Endothelial cell of coronary artery (primary cell): Measurements from ENCODE around the gene ZSCAN21. TPM values are rescaled to one million over a fixed set of nuclear protein-coding genes. Genes with fewer than 3 reads are reported as not detected.

Source experiments
- total RNA-seq: library from RNA; depleted of rRNA; stranded (reverse); fragments of >200 nt; gene quantifications from 2 replicates; pipeline ENCODE4 v1.2.3, GENCODE V29; 2014

Gene ZSCAN21
- total RNA-seq: 6.8 and 7.3 TPM in 2 replicates

DNA sequence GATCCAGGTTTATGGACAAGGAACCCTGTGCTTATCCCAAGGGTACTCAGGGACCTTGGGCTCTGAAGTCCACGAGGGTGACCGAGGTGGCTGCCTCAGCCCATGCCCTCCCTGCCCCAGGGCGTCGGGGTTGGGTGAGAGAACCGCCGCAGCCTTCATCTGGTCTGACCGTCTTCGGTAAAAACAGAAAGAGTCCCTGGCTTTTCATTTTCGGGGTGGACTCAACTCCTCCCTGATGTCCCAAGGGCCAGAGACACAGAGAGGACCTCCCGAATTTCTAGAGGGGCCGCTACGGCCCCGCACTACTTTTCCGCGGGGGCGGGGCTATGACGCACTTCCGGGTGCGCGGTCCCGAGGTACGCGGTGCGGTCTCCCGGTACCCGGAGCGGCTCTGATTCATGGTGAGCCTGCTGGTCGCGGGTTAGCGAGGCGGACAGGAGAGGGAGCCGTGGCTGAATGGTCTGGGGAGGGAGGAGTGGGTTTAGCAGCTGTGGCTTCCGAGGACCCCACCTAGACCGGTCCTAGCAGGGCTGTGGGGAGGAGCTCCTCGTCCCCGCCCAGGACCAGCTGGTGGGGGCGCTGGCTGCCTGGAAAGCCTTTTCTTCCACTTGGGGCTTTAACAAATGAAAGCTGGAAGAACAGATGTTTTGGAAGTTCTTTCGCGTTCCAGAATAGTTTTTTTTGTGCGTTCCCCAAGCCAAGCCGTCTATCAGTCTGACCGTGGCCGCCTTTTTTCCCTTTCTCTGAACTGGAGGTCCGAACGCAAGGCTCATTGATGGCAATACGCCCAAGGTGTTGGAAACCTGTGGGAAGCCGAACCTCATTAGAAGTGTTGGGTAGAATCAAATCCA is at the start of gene ZSCAN21:
ZSCAN21 (plus strand) TSS at position 334 of the 851 bp plus-strand sequence. CDS start 7,233 bp downstream, outside the sequence.

DNA sequence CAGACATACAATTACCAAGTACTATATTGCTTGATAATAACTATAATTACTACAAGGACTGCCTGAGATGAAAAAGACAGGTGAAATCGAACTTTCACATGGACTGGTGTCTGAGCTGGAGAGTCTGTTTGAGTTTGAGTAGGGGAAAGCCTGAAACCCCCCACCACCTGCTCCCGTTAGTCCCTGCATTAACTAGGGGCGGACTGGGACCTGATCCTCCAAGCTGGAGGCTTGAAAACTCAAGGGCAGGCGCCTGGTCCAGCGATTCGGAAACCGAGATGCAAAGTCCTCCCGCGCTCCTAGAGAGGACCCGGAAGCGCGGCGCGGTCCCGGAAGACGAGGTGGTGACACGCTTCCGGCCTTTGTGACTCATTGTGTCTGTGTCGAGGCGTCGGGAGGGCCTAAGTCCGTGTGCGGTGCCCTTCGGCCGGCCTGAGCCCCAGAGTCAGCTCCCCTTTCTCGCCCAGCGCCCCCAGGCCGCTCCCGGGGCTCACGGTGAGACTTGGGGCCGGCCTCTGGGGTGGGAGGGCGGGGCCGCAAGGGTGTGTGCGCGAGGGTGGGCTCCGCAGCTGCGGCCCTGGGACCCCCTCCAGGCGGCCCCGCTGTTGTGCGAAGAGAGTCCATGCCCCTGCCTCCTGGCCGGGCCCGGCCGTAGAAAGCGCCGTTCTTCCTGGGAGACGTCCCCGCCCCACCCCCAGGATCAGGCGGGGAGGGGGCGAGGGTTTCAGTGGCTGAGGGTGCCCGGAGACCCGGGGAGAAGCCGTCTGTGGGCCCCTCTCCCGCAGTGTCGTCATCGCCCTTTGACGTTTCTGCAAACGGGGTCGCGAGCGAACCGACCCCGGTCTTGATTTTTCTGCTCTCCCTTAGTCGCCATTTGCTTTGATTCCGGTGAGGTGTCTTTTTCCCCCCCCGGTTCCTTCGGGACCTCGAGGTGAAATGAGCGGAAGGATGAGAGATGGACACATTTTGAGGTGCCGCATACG is 34.1 kb upstream of the ZSCAN21 start, which contains the start of gene ZKSCAN1:
ZKSCAN1 (plus strand) TSS at position 365 of the 983 bp plus-strand sequence. CDS start 7,911 bp downstream, outside the sequence.

DNA sequence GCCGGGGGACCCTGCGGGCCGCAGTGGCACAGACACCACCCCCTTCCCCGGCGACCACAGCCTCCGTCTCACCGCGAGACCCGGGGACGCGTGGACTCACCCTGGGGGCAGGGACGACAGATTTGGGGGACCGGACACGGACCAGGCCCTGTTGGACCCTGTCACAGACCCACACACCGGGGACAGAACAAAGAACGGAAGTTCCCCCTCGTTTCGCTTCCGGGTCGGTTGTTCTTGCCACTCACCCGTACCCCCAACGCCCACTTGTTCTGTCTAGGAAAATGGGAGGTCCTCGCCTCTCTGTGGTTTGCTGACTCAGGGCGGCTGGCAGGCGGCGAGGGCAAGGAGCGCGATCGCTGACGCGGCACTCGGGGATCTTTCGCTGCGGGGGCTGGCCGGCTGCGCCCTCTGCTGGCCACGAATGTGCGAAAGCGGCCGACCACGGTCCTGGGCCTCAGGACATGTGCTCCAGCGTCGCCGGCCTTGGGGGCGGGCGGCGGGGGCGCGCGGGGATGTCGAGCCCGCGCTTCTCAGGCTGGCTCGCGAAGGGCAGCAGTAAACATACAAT is 32.0 kb downstream of the ZSCAN21 start, which contains the start of gene ZNF3:
ZNF3 (minus strand) TSS at position 189 of the 568 bp plus-strand sequence. CDS start 4,366 bp downstream, outside the sequence.

GRCh38 chr7:100088621-100089457 is 39.3 kb downstream of the ZSCAN21 start, which contains the start of gene COPS6:
TSS of gene COPS6 (plus strand) at chr7:100088969. CDS start at chr7:100088991, 22 bp downstream.

GRCh38 chr7:100101016-100101862 is 51.7 kb downstream of the ZSCAN21 start, which contains the start of the genes AP4M1 and MCM7:
TSS of gene AP4M1 (plus strand) at chr7:100101643. CDS start at chr7:100101715, 72 bp downstream.
TSS of gene MCM7 (minus strand) at chr7:100101397. CDS start at chr7:100101294, 103 bp downstream.

Other genes with a start within 250 kb of the ZSCAN21 start
- gene CYP3A43, start 221.8 kb upstream of the ZSCAN21 start, total RNA-seq: not detected in 2 replicates
- gene OR2AE1, start 172.7 kb upstream of the ZSCAN21 start, total RNA-seq: 0.09 and 0.18 TPM in 2 replicates
- gene TRIM4, start 130.2 kb upstream of the ZSCAN21 start, total RNA-seq: 13.6 and 22.7 TPM in 2 replicates
- gene GJC3, start 120.2 kb upstream of the ZSCAN21 start, total RNA-seq: 0.09 and 0.18 TPM in 2 replicates
- not detected in 2 replicates for gene AZGP1, start 73.7 kb upstream of the ZSCAN21 start, total RNA-seq
- 30.4 and 38.8 TPM in 2 replicates for gene ZKSCAN1, start 34.2 kb upstream of the ZSCAN21 start, total RNA-seq
- gene ZNF3, start 31.9 kb downstream of the ZSCAN21 start, total RNA-seq: 20.7 and 21.0 TPM in 2 replicates
- gene COPS6, start 39.2 kb downstream of the ZSCAN21 start, total RNA-seq: 94.6 and 127 TPM in 2 replicates
- 51.6 and 123 TPM in 2 replicates for gene MCM7, start 51.6 kb downstream of the ZSCAN21 start, total RNA-seq
- 20.4 and 28.5 TPM in 2 replicates for gene AP4M1, start 51.9 kb downstream of the ZSCAN21 start, total RNA-seq
- gene TAF6, start 69.6 kb downstream of the ZSCAN21 start, total RNA-seq: 22.1 and 25.5 TPM in 2 replicates
- 34.2 and 36.7 TPM in 2 replicates for gene CNPY4, start 69.9 kb downstream of the ZSCAN21 start, total RNA-seq
- gene MBLAC1, start 77.2 kb downstream of the ZSCAN21 start, total RNA-seq: 1.7 and 2.2 TPM in 2 replicates
- gene LAMTOR4, start 99.1 kb downstream of the ZSCAN21 start, total RNA-seq: 114 and 120 TPM in 2 replicates
- gene TRAPPC14, start 108.9 kb downstream of the ZSCAN21 start, total RNA-seq: 7.3 and 8.5 TPM in 2 replicates
- 0.36 and 1.1 TPM in 2 replicates for gene GAL3ST4, start 118.8 kb downstream of the ZSCAN21 start, total RNA-seq
- gene GPC2, start 127.6 kb downstream of the ZSCAN21 start, total RNA-seq: 3.9 and 5.6 TPM in 2 replicates
- 0.09 and 0.19 TPM in 2 replicates for gene STAG3, start 128.1 kb downstream of the ZSCAN21 start, total RNA-seq
- gene PVRIG, start 170.2 kb downstream of the ZSCAN21 start, total RNA-seq: not detected in 2 replicates